Activated B cell treated with CpG ODN at 0.5 μM for 24 hours (primary cell): ENCODE measurements around the gene PXDN. TPM values are rescaled to one million over a fixed set of nuclear protein-coding genes. Genes with fewer than 3 reads are reported as not detected.
A peak's percentile ranks its signal among the peaks of the same experiment; 100 is the strongest.

Experiments
- ATAC-seq: fragments of 200-7000 bp; cut with Tn5 transposase; one replicate; pipeline ENCODE4 v1.10.0; 2021; ENCODE audit warnings: low read depth, mild to moderate bottlenecking, moderate library complexity
- CTCF ChIA-PET: fragments of 350-600 bp; sonication (Branson Sonifier 250); formaldehyde crosslinking; loops from one replicate; lab custom pipeline; 2021; ENCODE audit warnings: antibody characterized with exemption; lab: Charles Lee
- POLR2A ChIA-PET: fragments of 350-600 bp; sonication (Branson Sonifier 250); formaldehyde crosslinking; loops from one replicate; lab custom pipeline; 2021; ENCODE audit warnings: antibody characterized with exemption; lab: Charles Lee
- DNase-seq: peaks from one replicate; pipeline ENCODE4 v3.0.0; 2022
- H3K27ac Mint-ChIP-seq: one replicate; pipeline ENCODE4 v1.8.0; 2020; ENCODE audit warnings: mixed read lengths
- H3K27me3 Mint-ChIP-seq: one replicate; pipeline ENCODE4 v1.8.0; 2021; ENCODE audit warnings: mixed read lengths
- H3K36me3 Mint-ChIP-seq: one replicate; pipeline ENCODE4 v1.8.0; 2021; ENCODE audit warnings: low read depth, mixed read lengths
- H3K4me1 Mint-ChIP-seq: one replicate; pipeline ENCODE4 v1.8.0; 2021; ENCODE audit warnings: mixed read lengths
- H3K4me3 Mint-ChIP-seq: one replicate; pipeline ENCODE4 v1.8.0; 2020; ENCODE audit warnings: mild to moderate bottlenecking, mixed read lengths
- H3K9me3 Mint-ChIP-seq: one replicate; pipeline ENCODE4 v1.8.0; 2020; ENCODE audit warnings: mixed read lengths
- intact Hi-C: fragments of 100-400 bp; cut with micrococcal nuclease; formaldehyde crosslinking; loops from one replicate; pipeline ENCODE4 v1.15.1; 2024
- total RNA-seq: library from RNA; stranded (reverse); gene quantifications from 2 replicates; pipeline ENCODE4 v1.2.3, GENCODE V29; 2022
- TF ChIP-seq, protein P1 (sequence below): fragments of 200-600 bp; IDR thresholded peaks from one replicate; pipeline ENCODE4 v1.8.0; 2022; ENCODE audit warnings: antibody characterized with exemption, mild to moderate bottlenecking

Gene PXDN
- total RNA-seq, 1 donor from 2014 or later = 1.1 TPM

DNA sequence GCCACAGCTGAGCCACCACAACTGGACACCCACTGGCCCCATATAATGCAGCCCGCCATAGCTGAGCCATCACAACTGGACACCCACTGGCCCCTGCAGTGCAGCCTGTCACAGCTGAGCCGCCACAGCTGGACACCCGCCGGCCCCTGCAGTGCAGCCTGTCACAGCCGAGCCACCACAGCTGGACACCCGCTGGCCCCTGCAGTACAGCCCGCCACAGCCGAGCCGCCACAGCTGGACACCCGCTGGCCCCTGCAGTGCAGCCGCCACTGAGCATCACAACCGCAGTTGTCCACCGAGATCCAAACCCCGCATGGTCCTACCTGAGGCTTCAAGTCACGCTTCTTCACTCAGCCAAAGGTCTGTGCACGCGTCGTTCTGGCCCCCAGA is 134.2 kb downstream of the PXDN start:
- POLR2A ChIA-PET = no interaction called here
- no peak for ATAC-seq
- CTCF ChIA-PET = no interaction called here
- H3K9me3 Mint-ChIP-seq = no peaks in the 10 kb centered on the region
- peak overlapping the region; percentile 18 for H3K27ac Mint-ChIP-seq
- TF ChIP-seq, protein P1, sequence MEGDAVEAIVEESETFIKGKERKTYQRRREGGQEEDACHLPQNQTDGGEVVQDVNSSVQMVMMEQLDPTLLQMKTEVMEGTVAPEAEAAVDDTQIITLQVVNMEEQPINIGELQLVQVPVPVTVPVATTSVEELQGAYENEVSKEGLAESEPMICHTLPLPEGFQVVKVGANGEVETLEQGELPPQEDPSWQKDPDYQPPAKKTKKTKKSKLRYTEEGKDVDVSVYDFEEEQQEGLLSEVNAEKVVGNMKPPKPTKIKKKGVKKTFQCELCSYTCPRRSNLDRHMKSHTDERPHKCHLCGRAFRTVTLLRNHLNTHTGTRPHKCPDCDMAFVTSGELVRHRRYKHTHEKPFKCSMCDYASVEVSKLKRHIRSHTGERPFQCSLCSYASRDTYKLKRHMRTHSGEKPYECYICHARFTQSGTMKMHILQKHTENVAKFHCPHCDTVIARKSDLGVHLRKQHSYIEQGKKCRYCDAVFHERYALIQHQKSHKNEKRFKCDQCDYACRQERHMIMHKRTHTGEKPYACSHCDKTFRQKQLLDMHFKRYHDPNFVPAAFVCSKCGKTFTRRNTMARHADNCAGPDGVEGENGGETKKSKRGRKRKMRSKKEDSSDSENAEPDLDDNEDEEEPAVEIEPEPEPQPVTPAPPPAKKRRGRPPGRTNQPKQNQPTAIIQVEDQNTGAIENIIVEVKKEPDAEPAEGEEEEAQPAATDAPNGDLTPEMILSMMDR = no peak
- no peak overlapping the region for H3K4me3 Mint-ChIP-seq
- intact Hi-C loops = loop anchor here (5.0 kb wide), 1 partner anchor 132 kb away; the partner anchor contains the start of gene PXDN
- H3K27me3 Mint-ChIP-seq = no peaks in the 10 kb centered on the region
- peaks cover 65% of the 10 kb centered on the region for H3K4me1 Mint-ChIP-seq
- DNase-seq = no peak
- H3K36me3 Mint-ChIP-seq = no peaks in the 10 kb centered on the region

DNA sequence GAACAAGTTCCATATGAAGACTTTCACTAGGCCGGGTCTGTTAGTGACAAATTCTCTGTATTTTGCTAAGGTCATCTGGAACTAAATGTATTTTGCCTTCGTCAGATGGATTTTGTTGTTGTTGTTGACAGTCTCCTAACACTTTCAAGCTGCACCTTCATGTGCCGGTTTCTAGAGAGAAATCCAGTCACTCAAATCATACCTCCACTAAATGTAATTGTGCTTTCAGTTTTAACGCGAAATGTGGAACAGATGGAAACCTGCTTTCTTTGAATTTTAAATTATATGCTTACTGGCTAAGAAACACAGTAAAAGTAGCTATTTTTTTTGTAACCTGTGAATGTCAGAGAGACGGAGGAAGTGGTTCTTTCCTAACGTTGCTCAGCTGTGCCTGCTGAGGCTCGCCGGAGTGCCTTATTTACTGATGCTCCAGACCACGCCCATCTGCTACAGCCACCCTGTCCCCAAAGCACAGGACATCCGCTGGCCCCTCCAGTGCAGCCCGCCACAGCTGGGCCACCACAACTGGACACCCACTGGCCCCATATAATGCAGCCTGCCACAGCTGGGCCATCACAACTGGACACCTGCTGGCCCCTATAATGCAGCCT is 134.7 kb downstream of the PXDN start:
- ATAC-seq (peak; percentile 19), DNase-seq (no peak)
- TF ChIP-seq, protein P1 = no peak
- Mint-ChIP-seq H3K4me3 (no peak overlapping the region), H3K9me3 (no peaks in the 10 kb centered on the region), H3K36me3 (no peaks in the 10 kb centered on the region), H3K27ac (no peak overlapping the region), H3K4me1 (peaks cover 60% of the 10 kb centered on the region), H3K27me3 (no peaks in the 10 kb centered on the region)
- POLR2A ChIA-PET = no interaction called here
- CTCF ChIA-PET = no interaction called here
- intact Hi-C loops = loop anchor here (5.0 kb wide), 1 partner anchor 133 kb away; the partner anchor contains the start of gene PXDN

DNA sequence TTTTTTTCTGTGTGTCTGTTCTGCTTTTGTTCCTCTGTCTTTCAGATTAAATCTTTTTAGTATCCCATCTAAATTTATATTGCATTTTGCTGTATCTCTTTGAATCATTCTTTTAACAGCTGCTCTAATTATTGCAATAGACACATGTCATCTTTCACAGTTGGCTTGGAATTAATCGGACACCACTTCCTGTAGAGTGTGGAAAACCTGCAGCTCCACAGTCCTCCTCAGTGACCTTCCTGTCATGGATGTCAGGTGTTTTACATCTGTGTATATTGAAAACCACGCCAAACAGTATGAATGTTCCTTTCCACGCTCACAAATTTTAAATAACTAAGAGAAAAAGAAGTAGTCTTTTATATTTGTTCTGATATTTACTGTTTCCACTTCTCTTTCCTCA is 135.3 kb downstream of the PXDN start:
- POLR2A ChIA-PET = no interaction called here
- H3K36me3 Mint-ChIP-seq = no peaks in the 10 kb centered on the region
- H3K27me3 Mint-ChIP-seq = no peaks in the 10 kb centered on the region
- CTCF ChIA-PET = no interaction called here
- DNase-seq (no peak), ATAC-seq (no peak)
- TF ChIP-seq, protein P1 = no peak
- H3K9me3 Mint-ChIP-seq = no peaks in the 10 kb centered on the region
- H3K27ac Mint-ChIP-seq = no peak overlapping the region
- no peak overlapping the region for H3K4me3 Mint-ChIP-seq
- peaks cover 56% of the 10 kb centered on the region for H3K4me1 Mint-ChIP-seq
- intact Hi-C loops = no loop called here

DNA sequence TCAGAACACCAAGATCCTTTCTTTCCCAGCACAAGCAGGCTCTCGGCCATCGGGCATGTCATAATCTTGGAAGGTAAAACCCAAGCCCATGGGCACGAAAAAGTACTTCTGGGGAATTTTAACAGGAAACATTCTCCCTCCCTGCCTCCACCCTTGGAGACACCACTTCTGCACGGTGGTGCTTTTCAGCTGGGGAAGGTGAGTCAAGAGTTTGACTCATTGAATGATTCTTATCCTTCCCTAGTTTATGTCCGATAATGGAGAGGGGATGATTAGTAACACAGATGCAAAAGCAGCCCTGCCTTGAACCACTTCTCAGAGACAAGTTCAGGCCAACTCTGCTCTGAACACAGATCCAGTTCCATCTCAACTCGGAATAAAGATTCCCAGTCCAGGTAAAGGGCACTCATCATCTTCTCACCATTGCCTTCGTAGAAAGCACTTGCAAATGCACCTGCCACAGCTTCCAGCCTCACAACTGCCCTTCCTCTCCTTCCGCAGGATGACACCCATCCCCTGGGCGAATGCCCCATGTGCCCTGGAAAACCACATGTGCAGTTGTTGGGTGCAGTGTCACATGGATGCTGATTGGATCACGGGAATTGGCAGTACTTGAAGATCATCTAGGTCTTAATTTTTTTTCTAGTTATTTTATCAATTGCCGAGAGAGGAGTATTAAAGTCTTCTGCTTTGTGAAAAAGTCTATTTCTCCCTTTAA is 136.2 kb downstream of the PXDN start:
- H3K27ac Mint-ChIP-seq = no peak overlapping the region

More for the DNA sequence above, 136.2 kb downstream of the PXDN start:
- ChIA-PET CTCF (no interaction called here), POLR2A (no interaction called here)
- Mint-ChIP-seq H3K4me3 (no peak overlapping the region), H3K27me3 (no peaks in the 10 kb centered on the region), H3K9me3 (no peaks in the 10 kb centered on the region), H3K36me3 (no peaks in the 10 kb centered on the region), H3K4me1 (peaks cover 48% of the 10 kb centered on the region)
- TF ChIP-seq, protein P1 = no peak
- intact Hi-C loops = no loop called here
- DNase-seq (no peak), ATAC-seq (no peak)
